ENCODE results near the gene GSTA1. TPM values are rescaled to one million over a fixed set of nuclear protein-coding genes. Genes with fewer than 3 reads are reported as not detected.
"Not testable (repeated sequence)": the region's sequence is repeated elsewhere in the genome, so short reads cannot be mapped to it uniquely, and the experiment has no call there.

GSTA1 gene
- total RNA-seq, 1 experiment from 2014 or later, result 0.28 TPM

GRCh38 chr6:52749556-52750152 is 54.0 kb downstream of the GSTA1 start:
- H3K36me3 ChIP-seq (ENCODE audit: control insufficient read depth, insufficient read depth, low read length), result no peaks in the 10 kb centered on the region
- ChIA-PET POLR2A (no interaction called here), CTCF (no interaction called here)
- no peak overlapping the region for H3K27ac ChIP-seq (ENCODE audit: low read length)
- no peaks in the 10 kb centered on the region for H3K4me1 ChIP-seq (ENCODE audit: control insufficient read depth, insufficient read depth, low read length)
- DNase-seq (ENCODE audit: low read depth, low spot score) (no peak), ATAC-seq (no peak)
- no TSS peak for BruUV-seq (replicated peaks)
- no peaks in the 10 kb centered on the region for H3K27me3 ChIP-seq (ENCODE audit: control insufficient read depth, insufficient read depth, low read length)
- in situ Hi-C loops (cut with HindIII; ENCODE audit: low pct_unique_long_range_greater_than_20kb, low sequenced_read_pairs) (no loop called here), intact Hi-C loops (cut with micrococcal nuclease; ENCODE audit: unreplicated experiment) (no loop called here)
- no peak overlapping the region for H3K4me3 ChIP-seq (ENCODE audit: low read depth in 2 of 2, low read length in 2 of 2)
- TF ChIP-seq TCF7L2 (IDR thresholded peaks at IDR 0.05; ENCODE audit: low read depth, low read length), result no peak
- H3K9me3 ChIP-seq (ENCODE audit: control insufficient read depth, insufficient read depth, low read depth, low read length), result no peaks in the 10 kb centered on the region

GRCh38 chr6:52747301-52747700 is 56.3 kb downstream of the GSTA1 start:
- intact Hi-C loops (cut with micrococcal nuclease; ENCODE audit: unreplicated experiment); H3K36me3 ChIP-seq (ENCODE audit: control insufficient read depth, insufficient read depth, low read length); POLR2A ChIA-PET; CTCF ChIA-PET; H3K27me3 ChIP-seq (ENCODE audit: control insufficient read depth, insufficient read depth, low read length); DNase-seq (ENCODE audit: low read depth, low spot score); BruUV-seq (replicated peaks); H3K9me3 ChIP-seq (ENCODE audit: control insufficient read depth, insufficient read depth, low read depth, low read length); H3K27ac ChIP-seq (ENCODE audit: low read length); H3K4me3 ChIP-seq (ENCODE audit: low read depth in 2 of 2, low read length in 2 of 2); H3K4me1 ChIP-seq (ENCODE audit: control insufficient read depth, insufficient read depth, low read length); in situ Hi-C loops (cut with HindIII; ENCODE audit: low pct_unique_long_range_greater_than_20kb, low sequenced_read_pairs); ATAC-seq: not testable (repeated sequence)

- H3K27me3 ChIP-seq (ENCODE audit: control insufficient read depth, insufficient read depth, low read length), result no peaks in the 10 kb centered on the region; the same call in 1 of the 2 replicates
- no peak overlapping the region for H3K27ac ChIP-seq (ENCODE audit: low read length)
- intact Hi-C loops (cut with micrococcal nuclease; ENCODE audit: unreplicated experiment) (no loop called here), in situ Hi-C loops (cut with HindIII; ENCODE audit: low pct_unique_long_range_greater_than_20kb, low sequenced_read_pairs) (no loop called here)
- ATAC-seq, result no peak
- no peaks in the 10 kb centered on the region for H3K9me3 ChIP-seq (ENCODE audit: control insufficient read depth, insufficient read depth, low read depth, low read length)
- TF ChIP-seq POLR2AphosphoS5 (IDR thresholded peaks at IDR 0.05; ENCODE audit: low read depth, low read length), result no peak
- TF ChIP-seq TCF7L2 (IDR thresholded peaks at IDR 0.05; ENCODE audit: low read depth, low read length), result no peak
- no peak for TF ChIP-seq REST (IDR thresholded peaks at IDR 0.05; ENCODE audit: insufficient read depth in 1 of 2, low read depth in 2 of 2, low read length in 1 of 2)
- TF ChIP-seq CTCF (IDR thresholded peaks at IDR 0.05), result no peak
- no peak for TF ChIP-seq SIN3A (IDR thresholded peaks at IDR 0.05; ENCODE audit: borderline replicate concordance, insufficient read depth, low read depth, low read length)
- no TSS peak for BruUV-seq (replicated peaks)
- CTCF ChIA-PET, result no interaction called here
- no peak overlapping the region for H3K4me3 ChIP-seq (ENCODE audit: low read depth in 2 of 2, low read length in 2 of 2)
- no peaks in the 10 kb centered on the region for H3K36me3 ChIP-seq (ENCODE audit: control insufficient read depth, insufficient read depth, low read length)
- H3K4me1 ChIP-seq (ENCODE audit: control insufficient read depth, insufficient read depth, low read length), result no peaks in the 10 kb centered on the region
- POLR2A ChIA-PET, result no interaction called here
- no peak for DNase-seq (ENCODE audit: low read depth, low spot score)
Observed at GRCh38 chr6:52746213-52746612, 57.4 kb downstream of the GSTA1 start.
